Thyroid gland (tissue), 4 donors: ENCODE data around the gene TIMM8B. TPM values are rescaled to one million over a fixed set of nuclear protein-coding genes. Genes with fewer than 3 reads are reported as not detected.

Source experiments
- DNase-seq, 2 donors: peaks; one replicate each; pipeline ENCODE4 v3.0.0-alpha.2; 2019
- H3K27ac ChIP-seq, 3 donors: fragments of 200-600 bp; sonication (generic); 1 replicate in 2 of 3; 2 replicates in 1 of 3; pipeline ENCODE4 v1.5.1; 2016 to 2019; ENCODE audit warnings: mild to moderate bottlenecking in 1 of 3, moderate library complexity in 1 of 3
- H3K27me3 ChIP-seq: fragments of 200-600 bp; sonication (generic); one replicate; pipeline ENCODE4 v1.5.1; 2019
- H3K36me3 ChIP-seq, 2 donors: fragments of 200-600 bp; sonication (generic); one replicate each; pipeline ENCODE4 v1.5.1; 2016 to 2019
- H3K4me1 ChIP-seq, 2 donors: fragments of 200-600 bp; sonication (generic); one replicate each; pipeline ENCODE4 v1.5.1; 2017 to 2019
- H3K4me3 ChIP-seq, 3 donors: fragments of 200-600 bp; sonication (generic); replicated peaks in 1 of 3; 1 replicate in 2 of 3; 2 replicates in 1 of 3; pipeline ENCODE4 v1.5.1; 2016; ENCODE audit warnings: mild to moderate bottlenecking in 1 of 3
- H3K9me3 ChIP-seq: fragments of 200-600 bp; sonication (generic); one replicate; pipeline ENCODE4 v1.5.1; 2017
- POLR2A ChIP-seq, 2 donors: fragments of 450-650 bp; IDR thresholded peaks; one replicate each; pipeline ENCODE4 v1.6.1; 2017; ENCODE audit warnings: antibody characterized with exemption in 2 of 2, mild to moderate bottlenecking in 2 of 2, moderate library complexity in 1 of 2
- WGBS, 2 donors: methylation state at CpG; one replicate each; pipeline ENCODE4 v1.1.5; 2017; 5-methylcytosine and 5-hydroxymethylcytosine counted together
- intact Hi-C: fragments of 100-400 bp; cut with DNase I; formaldehyde crosslinking; loops from one replicate; pipeline ENCODE4 v1.15.1; 2023
- total RNA-seq, 4 donors: library from RNA; depleted of rRNA; stranded (reverse); fragments of >200 nt; gene quantifications; one replicate each; pipeline ENCODE4 v1.2.3, GENCODE V29; 2016
- TF ChIP-seq, protein P1 (sequence below), 6 experiments: fragments of 200-600 bp in 3 of 6; fragments of 450-650 bp in 3 of 6; sonication (generic) in 3 of 6; IDR thresholded peaks; one replicate each; pipeline ENCODE4 v1.5.1; 2016 to 2019; ENCODE audit warnings: antibody characterized with exemption in 6 of 6, mild to moderate bottlenecking in 2 of 6, inconsistent platforms in 1 of 6, moderate library complexity in 1 of 6

TIMM8B gene
- total RNA-seq, 4 donors from 2014 or later: 11.8 to 55.8 (median 27.5) TPM

- intact Hi-C loops: no loop called here
- H3K4me3 ChIP-seq: no peak overlapping the region
- peaks cover 0 to 4% of the 10 kb centered on the region in 2 donors for H3K4me1 ChIP-seq
- DNase-seq: no peak
- H3K36me3 ChIP-seq: no peaks in the 10 kb centered on the region
- WGBS, 2 donors: 96 to 99% methylated on average over 2 of the region's 2 CpGs
- H3K9me3 ChIP-seq: no peaks in the 10 kb centered on the region
- H3K27ac ChIP-seq: no peak overlapping the region
- TF ChIP-seq, protein P1, sequence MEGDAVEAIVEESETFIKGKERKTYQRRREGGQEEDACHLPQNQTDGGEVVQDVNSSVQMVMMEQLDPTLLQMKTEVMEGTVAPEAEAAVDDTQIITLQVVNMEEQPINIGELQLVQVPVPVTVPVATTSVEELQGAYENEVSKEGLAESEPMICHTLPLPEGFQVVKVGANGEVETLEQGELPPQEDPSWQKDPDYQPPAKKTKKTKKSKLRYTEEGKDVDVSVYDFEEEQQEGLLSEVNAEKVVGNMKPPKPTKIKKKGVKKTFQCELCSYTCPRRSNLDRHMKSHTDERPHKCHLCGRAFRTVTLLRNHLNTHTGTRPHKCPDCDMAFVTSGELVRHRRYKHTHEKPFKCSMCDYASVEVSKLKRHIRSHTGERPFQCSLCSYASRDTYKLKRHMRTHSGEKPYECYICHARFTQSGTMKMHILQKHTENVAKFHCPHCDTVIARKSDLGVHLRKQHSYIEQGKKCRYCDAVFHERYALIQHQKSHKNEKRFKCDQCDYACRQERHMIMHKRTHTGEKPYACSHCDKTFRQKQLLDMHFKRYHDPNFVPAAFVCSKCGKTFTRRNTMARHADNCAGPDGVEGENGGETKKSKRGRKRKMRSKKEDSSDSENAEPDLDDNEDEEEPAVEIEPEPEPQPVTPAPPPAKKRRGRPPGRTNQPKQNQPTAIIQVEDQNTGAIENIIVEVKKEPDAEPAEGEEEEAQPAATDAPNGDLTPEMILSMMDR (IDR thresholded peaks at IDR 0.05): no peak
- TF ChIP-seq POLR2A (IDR thresholded peaks at IDR 0.05): no peak
- no peaks in the 10 kb centered on the region for H3K27me3 ChIP-seq
These were observed 40.5 kb upstream of the TIMM8B start for GRCh38 chr11:112127056-112127455.

DNA sequence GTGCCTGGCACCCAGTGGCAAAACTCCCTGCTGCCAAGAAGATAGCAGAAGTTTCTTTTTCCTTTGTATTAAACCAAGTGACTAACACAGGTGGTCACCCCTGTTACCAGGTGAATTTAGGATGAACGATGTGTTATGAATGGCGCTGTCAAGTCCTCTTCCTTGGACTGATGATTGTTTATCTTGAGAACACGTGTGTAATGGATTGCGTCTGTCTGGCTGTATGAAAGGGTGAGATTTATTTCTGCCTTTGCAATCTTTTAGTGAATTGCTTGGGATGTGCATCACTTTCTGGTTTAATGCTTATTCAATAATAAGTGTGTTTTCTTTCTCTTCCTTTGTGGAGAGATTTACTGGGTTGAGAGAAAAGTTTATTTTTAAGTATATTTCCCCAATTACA, 36.6 kb upstream of the TIMM8B start:
- Histone ChIP-seq H3K36me3 (no peaks in the 10 kb centered on the region), H3K27ac (no peak overlapping the region), H3K9me3 (no peaks in the 10 kb centered on the region), H3K4me1 (no peaks in the 10 kb centered on the region), H3K27me3 (no peaks in the 10 kb centered on the region), H3K4me3 (no peak overlapping the region)
- 82 to 87% methylated on average over 4 of the region's 4 CpGs for WGBS, 2 donors
- DNase-seq: no peak
- intact Hi-C loops: no loop called here
- TF ChIP-seq, protein P1 (IDR thresholded peaks at IDR 0.05): no peak
- TF ChIP-seq POLR2A (IDR thresholded peaks at IDR 0.05): no peak

DNA sequence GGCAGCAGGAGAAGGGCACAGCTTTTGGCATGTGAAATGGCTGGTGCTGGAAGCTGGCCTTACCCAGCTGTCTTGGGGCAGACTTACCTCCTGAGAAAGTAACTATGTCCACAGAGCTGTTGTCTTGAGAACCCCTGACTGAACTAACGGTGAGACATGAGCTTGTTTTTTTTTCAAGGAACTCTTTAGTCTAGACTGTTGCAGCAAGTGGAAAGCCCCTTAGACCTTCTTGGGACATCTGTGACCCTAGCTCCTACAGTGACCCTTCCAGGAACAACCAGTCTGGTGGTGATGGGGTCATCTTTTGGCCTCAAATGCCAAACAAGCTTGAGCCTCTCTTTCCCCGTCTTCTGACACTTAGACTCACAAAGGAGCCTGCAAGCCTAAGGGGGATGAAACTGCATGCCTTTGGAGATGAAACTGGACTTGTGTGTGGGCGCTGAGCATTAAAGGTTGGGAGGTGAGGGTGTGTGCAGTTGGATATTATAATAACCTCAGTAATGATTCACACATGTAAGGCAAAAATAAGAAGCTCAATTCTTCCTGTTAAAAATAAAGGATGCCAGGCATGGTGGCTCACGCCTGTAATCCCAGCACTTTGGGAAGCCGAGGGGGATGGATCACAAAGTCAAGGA, 35.5 kb upstream of the TIMM8B start:
- WGBS, 2 donors: 90 to 92% methylated on average over 5 of the region's 5 CpGs
- DNase-seq: no peak
- intact Hi-C loops: no loop called here
- TF ChIP-seq POLR2A (IDR thresholded peaks at IDR 0.05): no peak
- TF ChIP-seq, protein P1 (IDR thresholded peaks at IDR 0.05): no peak
- H3K4me3 ChIP-seq: no peak overlapping the region
- H3K9me3 ChIP-seq: no peaks in the 10 kb centered on the region
- H3K4me1 ChIP-seq: no peaks in the 10 kb centered on the region
- H3K36me3 ChIP-seq: no peaks in the 10 kb centered on the region
- H3K27me3 ChIP-seq: no peaks in the 10 kb centered on the region
- no peak overlapping the region for H3K27ac ChIP-seq

- Histone ChIP-seq H3K27me3 (no peaks in the 10 kb centered on the region), H3K36me3 (no peaks in the 10 kb centered on the region), H3K9me3 (no peaks in the 10 kb centered on the region), H3K4me3 (no peak overlapping the region), H3K27ac (no peak overlapping the region), H3K4me1 (no peaks in the 10 kb centered on the region)
- 88 to 90% methylated on average over 2 of the region's 2 CpGs for whole genome bisulfite sequencing, 2 donors
- TF ChIP-seq, protein P1 (IDR thresholded peaks at IDR 0.05): no peak
- TF ChIP-seq POLR2A (IDR thresholded peaks at IDR 0.05): no peak
- intact Hi-C loops: no loop called here
- DNase-seq: no peak
These were observed 31.6 kb upstream of the TIMM8B start for GRCh38 chr11:112118176-112118575.

- Histone ChIP-seq H3K36me3 (no peaks in the 10 kb centered on the region), H3K9me3 (no peaks in the 10 kb centered on the region), H3K27me3 (no peaks in the 10 kb centered on the region), H3K27ac (no peak overlapping the region), H3K4me3 (no peak overlapping the region), H3K4me1 (no peaks in the 10 kb centered on the region)
- TF ChIP-seq POLR2A (IDR thresholded peaks at IDR 0.05): no peak
- TF ChIP-seq, protein P1 (IDR thresholded peaks at IDR 0.05): no peak
- intact Hi-C loops: no loop called here
- no peak for DNase-seq
- WGBS, 2 donors: 79 to 83% methylated on average over 5 of the region's 5 CpGs
These were observed 28.8 kb upstream of the TIMM8B start for GRCh38 chr11:112115386-112115785.
